Smooth muscle cell of the coronary artery (primary cell): ENCODE results near the gene ARL1. TPM values are rescaled to one million over a fixed set of nuclear protein-coding genes. Genes with fewer than 3 reads are reported as not detected.

Source experiments
- total RNA-seq: library from RNA; depleted of rRNA; stranded (reverse); fragments of >200 nt; gene quantifications from 2 replicates; pipeline ENCODE4 v1.2.3, GENCODE V29; 2014; ENCODE audit warnings: low replicate concordance

The ARL1 gene
- total RNA-seq = 83.7 and 94.3 TPM in 2 replicates

GRCh38 chr12:101407436-101408345, at the start of gene ARL1:
Gene ARL1, minus strand, starts transcription at chr12:101407772. Its CDS starts 127 bp downstream, at chr12:101407645.

Other genes with a start within 250 kb of the ARL1 start
- gene SLC5A8, start 197.5 kb downstream of the ARL1 start, total RNA-seq = not detected in 2 replicates
- 4.1 and 7.7 TPM in 2 replicates for gene UTP20, start 127.7 kb downstream of the ARL1 start, total RNA-seq
- gene SPIC, start 67.6 kb upstream of the ARL1 start, total RNA-seq = not detected in 2 replicates
- not detected in 2 replicates for gene MYBPC1, start 187.2 kb upstream of the ARL1 start, total RNA-seq